ENCODE data around the gene NRDE2.
A peak's percentile ranks its signal among the peaks of the same experiment; 100 is the strongest.

The NRDE2 gene

DNA sequence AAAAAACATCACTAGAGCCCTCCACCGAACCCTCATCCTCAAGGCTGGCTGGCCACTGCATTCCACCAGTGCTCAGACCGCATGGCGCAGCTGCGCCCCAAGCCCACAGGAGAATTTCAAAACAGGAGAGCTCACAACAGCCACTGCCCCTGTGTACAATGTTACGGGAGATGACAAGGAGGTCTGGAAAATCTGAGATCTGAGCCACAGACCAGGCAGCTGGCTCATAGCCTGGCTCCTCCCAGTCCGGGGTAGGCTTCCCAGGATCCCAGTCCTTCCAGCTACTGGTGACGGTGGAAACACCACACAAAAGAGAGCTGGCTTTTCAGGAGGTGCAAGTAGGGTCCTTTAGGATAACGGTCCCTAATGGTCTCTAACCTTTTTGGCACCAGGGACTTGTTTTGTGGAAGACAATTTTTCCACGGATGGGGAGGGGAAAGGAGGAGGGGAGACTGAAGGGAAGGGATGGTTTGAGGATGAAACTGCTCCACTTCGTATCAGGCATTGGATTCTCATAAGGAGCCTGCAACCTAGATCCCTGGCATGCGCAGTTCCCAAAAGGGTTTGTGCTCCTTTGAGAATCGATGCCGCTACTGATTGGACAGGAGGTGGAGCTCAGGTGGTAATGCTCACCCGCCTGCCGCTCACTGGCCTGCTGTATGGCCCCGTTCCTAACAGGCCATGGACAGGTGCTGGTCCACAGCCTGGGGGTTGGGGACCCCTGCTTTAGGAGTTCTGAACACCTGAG lies 23.0 kb upstream of the NRDE2 start:
- no peak for ATAC-seq (ENCODE audit: low read depth)
- H3K9me3 ChIP-seq (ENCODE audit: severe bottlenecking): no peaks in the 10 kb centered on the region
- H3K4me1 ChIP-seq (ENCODE audit: insufficient read depth, poor library complexity, severe bottlenecking): no peaks in the 10 kb centered on the region
- H3K4me3 ChIP-seq (ENCODE audit: severe bottlenecking): no peak overlapping the region
- DNase-seq (ENCODE audit: low spot score): no peak
- no peaks in the 10 kb centered on the region for H3K36me3 ChIP-seq (ENCODE audit: low read depth)
- no peak overlapping the region for H3K27ac ChIP-seq (ENCODE audit: poor library complexity, severe bottlenecking)
- H3K27me3 ChIP-seq (ENCODE audit: insufficient read depth, poor library complexity, severe bottlenecking): no peaks in the 10 kb centered on the region
- TF ChIP-seq CTCF (IDR thresholded peaks at IDR 0.05; ENCODE audit: poor library complexity, severe bottlenecking): no peak

DNA sequence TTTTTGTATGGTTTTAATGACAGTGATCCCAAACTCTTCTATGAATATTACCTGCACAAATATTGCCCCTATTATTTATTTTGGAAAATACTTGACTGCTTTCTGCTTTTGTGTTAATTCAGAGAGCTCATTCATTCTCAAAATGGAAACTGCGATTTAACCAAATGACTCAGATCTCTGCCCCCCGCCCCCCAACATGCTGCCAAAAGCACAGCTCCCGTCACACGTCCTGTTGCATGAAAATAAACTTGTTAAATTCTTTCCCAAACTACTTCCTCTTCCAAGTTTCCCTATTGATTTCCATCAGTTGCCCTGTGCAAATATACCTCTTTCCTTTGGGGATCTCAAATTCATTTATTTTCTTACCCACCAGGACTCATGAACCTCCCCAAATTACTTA lies 18.0 kb upstream of the NRDE2 start:
- DNase-seq (ENCODE audit: low spot score) (no peak), ATAC-seq (ENCODE audit: low read depth) (no peak)
- no peak overlapping the region for H3K4me3 ChIP-seq (ENCODE audit: severe bottlenecking)

DNA sequence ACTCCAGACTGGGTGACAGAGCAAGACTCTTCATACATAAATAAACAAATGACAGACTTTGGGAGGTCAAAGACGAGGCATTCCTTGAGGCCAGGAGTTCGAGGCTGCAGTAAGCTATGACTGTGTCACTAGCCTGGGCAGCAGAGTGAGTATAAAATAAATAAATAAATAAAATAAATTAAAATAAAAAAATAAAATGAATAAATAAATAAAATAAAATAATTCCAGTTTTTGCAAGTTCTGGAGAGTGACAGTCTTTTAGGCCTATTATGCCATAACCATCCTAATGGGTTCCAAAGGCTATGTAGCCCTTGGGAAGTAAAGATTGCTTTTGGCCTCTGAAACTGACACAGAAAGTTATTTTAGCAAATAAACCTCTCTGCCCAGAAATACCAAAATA lies 16.5 kb upstream of the NRDE2 start:
- no peaks in the 10 kb centered on the region for H3K4me1 ChIP-seq (ENCODE audit: insufficient read depth, poor library complexity, severe bottlenecking)
- no peaks in the 10 kb centered on the region for H3K9me3 ChIP-seq (ENCODE audit: severe bottlenecking)
- no peaks in the 10 kb centered on the region for H3K36me3 ChIP-seq (ENCODE audit: low read depth)
- H3K27me3 ChIP-seq (ENCODE audit: insufficient read depth, poor library complexity, severe bottlenecking): no peaks in the 10 kb centered on the region
- ATAC-seq (ENCODE audit: low read depth): no peak
- no peak for DNase-seq (ENCODE audit: low spot score)
- no peak for TF ChIP-seq CTCF (IDR thresholded peaks at IDR 0.05; ENCODE audit: poor library complexity, severe bottlenecking)
- no peak overlapping the region for H3K27ac ChIP-seq (ENCODE audit: poor library complexity, severe bottlenecking)
- H3K4me3 ChIP-seq (ENCODE audit: severe bottlenecking): no peak overlapping the region

More for the DNA sequence above, 18.0 kb upstream of the NRDE2 start:
- no peak overlapping the region for H3K27ac ChIP-seq (ENCODE audit: poor library complexity, severe bottlenecking)
- no peaks in the 10 kb centered on the region for H3K9me3 ChIP-seq (ENCODE audit: severe bottlenecking)
- no peak for TF ChIP-seq CTCF (IDR thresholded peaks at IDR 0.05; ENCODE audit: poor library complexity, severe bottlenecking)
- H3K36me3 ChIP-seq (ENCODE audit: low read depth): no peaks in the 10 kb centered on the region
- no peaks in the 10 kb centered on the region for H3K27me3 ChIP-seq (ENCODE audit: insufficient read depth, poor library complexity, severe bottlenecking)
- no peaks in the 10 kb centered on the region for H3K4me1 ChIP-seq (ENCODE audit: insufficient read depth, poor library complexity, severe bottlenecking)

GRCh38 chr14:90345239-90345557 lies 13.5 kb upstream of the NRDE2 start:
- no peak overlapping the region for H3K4me3 ChIP-seq (ENCODE audit: severe bottlenecking)
- no peaks in the 10 kb centered on the region for H3K4me1 ChIP-seq (ENCODE audit: insufficient read depth, poor library complexity, severe bottlenecking)
- no peak overlapping the region for H3K27ac ChIP-seq (ENCODE audit: poor library complexity, severe bottlenecking)
- DNase-seq (ENCODE audit: low spot score) (no peak), ATAC-seq (ENCODE audit: low read depth) (peak; percentile 91)
- no peaks in the 10 kb centered on the region for H3K36me3 ChIP-seq (ENCODE audit: low read depth)
- H3K27me3 ChIP-seq (ENCODE audit: insufficient read depth, poor library complexity, severe bottlenecking): no peaks in the 10 kb centered on the region
- TF ChIP-seq CTCF (IDR thresholded peaks at IDR 0.05; ENCODE audit: poor library complexity, severe bottlenecking): no peak
- no peaks in the 10 kb centered on the region for H3K9me3 ChIP-seq (ENCODE audit: severe bottlenecking)
